Panc1 (cell line): ENCODE data around the gene PUS1.

Source experiments
- CTCF ChIP-seq: fragments of 450-650 bp; IDR thresholded peaks from 2 replicates; pipeline ENCODE4 v1.5.1; 2017; ENCODE audit warnings: mild to moderate bottlenecking
- POLR2AphosphoS5 ChIP-seq: IDR thresholded peaks from 2 replicates; pipeline ENCODE4 v1.6.1; 2012; ENCODE audit warnings: mild to moderate bottlenecking, low read depth, low read length, moderate library complexity
- SIN3A ChIP-seq: IDR thresholded peaks from 2 replicates; pipeline ENCODE4 v1.6.1; 2012; ENCODE audit warnings: low read depth, mild to moderate bottlenecking, low read length, moderate library complexity, borderline replicate concordance; ENCODE audit not compliant: insufficient read depth
- TF ChIP-seq, protein P1 (sequence below), 2 experiments: IDR thresholded peaks; 2 replicates each; pipeline ENCODE4 v1.6.1; 2011 to 2012; ENCODE audit warnings: low read depth in 2 of 2, control low read depth in 1 of 2, low read length in 1 of 2, mild to moderate bottlenecking in 1 of 2, moderate library complexity in 1 of 2; ENCODE audit not compliant: insufficient read depth in 1 of 2

DNA sequence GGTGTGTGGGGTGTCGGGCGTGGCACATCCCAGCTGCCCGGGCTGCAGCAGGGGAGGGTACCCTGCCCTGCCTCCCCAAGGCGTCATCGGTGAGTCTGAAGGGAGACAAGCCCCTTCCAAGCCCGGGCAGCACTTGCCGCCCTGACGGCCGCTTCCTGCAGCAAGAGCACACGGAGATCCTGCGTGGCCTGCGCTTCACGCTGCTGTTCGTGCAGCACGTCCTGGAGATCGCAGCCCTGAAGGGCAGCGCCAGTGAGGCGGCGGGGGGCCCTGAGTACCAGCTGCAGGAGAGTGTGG is 10.1 kb upstream of the PUS1 start:
- TF ChIP-seq, protein P1, sequence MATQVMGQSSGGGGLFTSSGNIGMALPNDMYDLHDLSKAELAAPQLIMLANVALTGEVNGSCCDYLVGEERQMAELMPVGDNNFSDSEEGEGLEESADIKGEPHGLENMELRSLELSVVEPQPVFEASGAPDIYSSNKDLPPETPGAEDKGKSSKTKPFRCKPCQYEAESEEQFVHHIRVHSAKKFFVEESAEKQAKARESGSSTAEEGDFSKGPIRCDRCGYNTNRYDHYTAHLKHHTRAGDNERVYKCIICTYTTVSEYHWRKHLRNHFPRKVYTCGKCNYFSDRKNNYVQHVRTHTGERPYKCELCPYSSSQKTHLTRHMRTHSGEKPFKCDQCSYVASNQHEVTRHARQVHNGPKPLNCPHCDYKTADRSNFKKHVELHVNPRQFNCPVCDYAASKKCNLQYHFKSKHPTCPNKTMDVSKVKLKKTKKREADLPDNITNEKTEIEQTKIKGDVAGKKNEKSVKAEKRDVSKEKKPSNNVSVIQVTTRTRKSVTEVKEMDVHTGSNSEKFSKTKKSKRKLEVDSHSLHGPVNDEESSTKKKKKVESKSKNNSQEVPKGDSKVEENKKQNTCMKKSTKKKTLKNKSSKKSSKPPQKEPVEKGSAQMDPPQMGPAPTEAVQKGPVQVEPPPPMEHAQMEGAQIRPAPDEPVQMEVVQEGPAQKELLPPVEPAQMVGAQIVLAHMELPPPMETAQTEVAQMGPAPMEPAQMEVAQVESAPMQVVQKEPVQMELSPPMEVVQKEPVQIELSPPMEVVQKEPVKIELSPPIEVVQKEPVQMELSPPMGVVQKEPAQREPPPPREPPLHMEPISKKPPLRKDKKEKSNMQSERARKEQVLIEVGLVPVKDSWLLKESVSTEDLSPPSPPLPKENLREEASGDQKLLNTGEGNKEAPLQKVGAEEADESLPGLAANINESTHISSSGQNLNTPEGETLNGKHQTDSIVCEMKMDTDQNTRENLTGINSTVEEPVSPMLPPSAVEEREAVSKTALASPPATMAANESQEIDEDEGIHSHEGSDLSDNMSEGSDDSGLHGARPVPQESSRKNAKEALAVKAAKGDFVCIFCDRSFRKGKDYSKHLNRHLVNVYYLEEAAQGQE (IDR thresholded peaks at IDR 0.05; ENCODE audit: insufficient read depth in 1 of 2, low read depth in 2 of 2, low read length in 1 of 2), result no peak
- TF ChIP-seq CTCF, result no peak
- TF ChIP-seq POLR2AphosphoS5, result no peak
- TF ChIP-seq SIN3A, result no peak
